Effector memory CD8-positive, alpha-beta T cell (primary cell): ENCODE measurements around the gene ATAD2B.
"Not testable (repeated sequence)": the region's sequence is repeated elsewhere in the genome, so short reads cannot be mapped to it uniquely, and the experiment has no call there.

Source experiments
- ATAC-seq: fragments of 150-1000 bp; cut with Tn5 transposase; replicated peaks from 2 replicates; pipeline ENCODE4 v1.10.0; 2021; ENCODE audit warnings: mild to moderate bottlenecking, moderate library complexity
- DNase-seq, 3 experiments: peaks; one replicate each; pipeline ENCODE4 v3.0.0; 2021
- H3K27ac Mint-ChIP-seq, 2 donors: one replicate each; pipeline ENCODE4 v1.8.0; 2022; ENCODE audit warnings: mild to moderate bottlenecking in 2 of 2, mixed read lengths in 2 of 2, moderate library complexity in 2 of 2
- H3K27me3 Mint-ChIP-seq, 2 donors: one replicate each; pipeline ENCODE4 v1.8.0; 2022; ENCODE audit warnings: mixed read lengths in 2 of 2
- H3K36me3 Mint-ChIP-seq: one replicate; pipeline ENCODE4 v1.8.0; 2022; ENCODE audit warnings: mild to moderate bottlenecking, moderate library complexity, mixed read lengths; ENCODE audit not compliant: insufficient read depth
- H3K4me1 Mint-ChIP-seq, 2 donors: one replicate each; pipeline ENCODE4 v1.8.0; 2022; ENCODE audit warnings: low read depth in 2 of 2, mixed read lengths in 2 of 2
- H3K4me3 Mint-ChIP-seq, 2 donors: one replicate each; pipeline ENCODE4 v1.8.0; 2022; ENCODE audit warnings: mild to moderate bottlenecking in 2 of 2, mixed read lengths in 2 of 2, moderate library complexity in 2 of 2
- H3K9me3 Mint-ChIP-seq, 2 donors: one replicate each; pipeline ENCODE4 v1.8.0; 2022; ENCODE audit warnings: mixed read lengths in 2 of 2
- total RNA-seq, 9 experiments: gene quantifications; one replicate each; lab custom pipeline; 2026; lab: John Stamatoyannopoulos, UW

The ATAD2B gene
- total RNA-seq: 45.2 to 168 (median 93.0) reads per million in 9 experiments

- Mint-ChIP-seq H3K4me3 (peak within 1 kb of the TSS; percentile 96 to 98), H3K36me3 (peaks cover 41% of the 10 kb centered on the region), H3K4me1 (peaks cover 29 to 46% of the 10 kb centered on the region in 2 donors)
Observed at GRCh38 chr2:23926750-23927571, at the start of gene ATAD2B. ATAD2B (minus strand) TSS chr2:23927123; CDS start chr2:23926770, 353 bp downstream.

GRCh38 chr2:23967846-23968245, 40.9 kb upstream of the ATAD2B start:
- H3K4me1 Mint-ChIP-seq: no peaks in the 10 kb centered on the region
- H3K36me3 Mint-ChIP-seq: peaks cover 9% of the 10 kb centered on the region
- no peak for DNase-seq
- no peak overlapping the region for H3K4me3 Mint-ChIP-seq
- ATAC-seq: no peak
- H3K27me3 Mint-ChIP-seq: no peaks in the 10 kb centered on the region
- no peaks in the 10 kb centered on the region for H3K9me3 Mint-ChIP-seq
- no peak overlapping the region for H3K27ac Mint-ChIP-seq

More at GRCh38 chr2:23926750-23927571, at the start of gene ATAD2B:
- Mint-ChIP-seq H3K9me3 (no peaks in the 10 kb centered on the region), H3K27ac (peak within 1 kb of the TSS; percentile 99 to 100), H3K27me3 (no peaks in the 10 kb centered on the region)
- peak; percentile 91 to 95 (median 95) for DNase-seq
- peak; percentile 77 for ATAC-seq

DNA sequence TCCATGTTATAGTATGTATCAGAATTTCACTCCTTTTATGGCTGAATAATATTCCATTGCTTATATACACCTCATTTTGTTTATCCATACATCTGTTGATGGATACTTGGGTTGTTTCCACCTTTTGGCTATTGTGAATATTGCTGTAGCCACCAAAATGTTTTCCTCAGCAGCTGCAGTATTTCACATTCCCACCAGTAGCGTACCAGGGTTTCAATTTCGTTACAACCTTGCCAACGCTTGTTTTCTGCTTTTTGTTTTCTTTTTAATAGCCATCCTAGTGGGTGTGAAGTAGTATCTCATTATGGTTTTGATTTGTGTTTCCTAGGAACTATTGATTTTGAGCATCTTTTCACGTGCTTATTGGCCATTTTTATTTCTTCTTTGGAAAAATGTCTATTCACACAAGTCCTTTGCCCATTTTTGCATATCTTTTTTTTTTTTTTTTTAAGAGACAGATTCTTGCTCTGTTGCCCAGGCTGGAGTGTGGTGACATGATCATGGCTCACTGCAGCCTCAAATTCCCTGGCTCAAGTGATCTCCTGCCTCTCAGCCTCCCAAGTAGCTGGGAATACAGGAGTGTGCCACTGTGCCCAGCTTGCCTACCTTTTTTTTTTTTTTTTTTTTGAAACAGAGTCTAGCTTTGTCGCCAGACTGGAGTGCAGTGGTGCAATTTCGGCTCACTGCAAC, 27.5 kb upstream of the ATAD2B start:
- H3K4me1 Mint-ChIP-seq: peaks cover 4 to 14% of the 10 kb centered on the region in 2 donors
- no peaks in the 10 kb centered on the region for H3K9me3 Mint-ChIP-seq
- no peaks in the 10 kb centered on the region for H3K27me3 Mint-ChIP-seq
- no peak for DNase-seq
- H3K36me3 Mint-ChIP-seq: peaks cover 3% of the 10 kb centered on the region
- no peak for ATAC-seq
- no peak overlapping the region for H3K4me3 Mint-ChIP-seq
- H3K27ac Mint-ChIP-seq: peak overlapping the region in 1 of 2 donors; percentile 67

GRCh38 chr2:23953625-23954024, 26.7 kb upstream of the ATAD2B start:
- peaks cover 4 to 14% of the 10 kb centered on the region in 2 donors for H3K4me1 Mint-ChIP-seq
- DNase-seq (no peak), ATAC-seq (no peak)
- H3K4me3 Mint-ChIP-seq: no peak overlapping the region
- no peaks in the 10 kb centered on the region for H3K27me3 Mint-ChIP-seq
- H3K27ac Mint-ChIP-seq: no peak overlapping the region
- H3K36me3 Mint-ChIP-seq: no peaks in the 10 kb centered on the region
- H3K9me3 Mint-ChIP-seq: no peaks in the 10 kb centered on the region

DNA sequence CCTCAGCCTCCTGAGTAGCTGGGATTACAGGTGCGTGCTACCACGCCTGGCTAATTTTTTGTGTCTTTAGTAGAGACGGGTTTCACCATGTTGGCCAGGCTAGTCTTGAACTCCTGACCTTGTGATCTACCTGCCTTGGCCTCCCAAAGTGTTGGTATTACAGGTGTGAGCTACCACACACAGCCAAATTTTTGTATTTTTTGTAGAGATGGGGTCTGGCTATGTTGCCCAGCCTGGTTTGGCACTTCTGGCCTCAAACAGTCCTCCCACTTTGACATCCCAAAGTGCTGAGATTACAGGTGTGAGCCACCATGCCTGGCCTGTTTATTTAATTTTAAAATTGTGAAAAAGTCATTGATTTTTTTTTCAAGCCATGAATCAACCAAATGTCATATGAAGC, 25.6 kb upstream of the ATAD2B start:
- not testable (repeated sequence) for H3K36me3 Mint-ChIP-seq, H3K27ac Mint-ChIP-seq, H3K9me3 Mint-ChIP-seq, H3K27me3 Mint-ChIP-seq, DNase-seq, H3K4me3 Mint-ChIP-seq, ATAC-seq
- H3K4me1 Mint-ChIP-seq: peaks cover 4 to 14% of the 10 kb centered on the region in 2 donors

DNA sequence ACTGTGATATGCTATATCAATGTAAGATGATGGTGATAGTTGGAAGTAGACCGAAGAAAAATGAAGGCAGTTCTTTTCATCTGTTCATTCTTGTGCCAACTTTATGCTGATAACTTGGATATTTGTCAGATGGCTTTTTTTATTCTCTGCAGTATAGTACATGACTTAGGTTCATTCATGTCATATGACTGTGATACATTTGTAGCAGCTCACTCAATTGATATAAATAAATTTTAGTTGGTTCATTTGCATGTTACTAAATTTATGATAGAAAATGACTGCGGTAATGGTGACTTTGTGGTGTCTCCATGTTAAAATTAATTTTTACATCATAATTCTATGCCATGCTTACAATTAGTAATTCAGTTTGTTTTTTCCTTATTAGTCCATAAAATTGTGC, 20.4 kb upstream of the ATAD2B start:
- no peak overlapping the region for H3K4me3 Mint-ChIP-seq
- no peaks in the 10 kb centered on the region for H3K36me3 Mint-ChIP-seq
- no peak overlapping the region for H3K27ac Mint-ChIP-seq
- ATAC-seq (no peak), DNase-seq (no peak)
- no peaks in the 10 kb centered on the region for H3K9me3 Mint-ChIP-seq
- peaks cover 2 to 13% of the 10 kb centered on the region in 2 donors for H3K4me1 Mint-ChIP-seq
- H3K27me3 Mint-ChIP-seq: no peaks in the 10 kb centered on the region

DNA sequence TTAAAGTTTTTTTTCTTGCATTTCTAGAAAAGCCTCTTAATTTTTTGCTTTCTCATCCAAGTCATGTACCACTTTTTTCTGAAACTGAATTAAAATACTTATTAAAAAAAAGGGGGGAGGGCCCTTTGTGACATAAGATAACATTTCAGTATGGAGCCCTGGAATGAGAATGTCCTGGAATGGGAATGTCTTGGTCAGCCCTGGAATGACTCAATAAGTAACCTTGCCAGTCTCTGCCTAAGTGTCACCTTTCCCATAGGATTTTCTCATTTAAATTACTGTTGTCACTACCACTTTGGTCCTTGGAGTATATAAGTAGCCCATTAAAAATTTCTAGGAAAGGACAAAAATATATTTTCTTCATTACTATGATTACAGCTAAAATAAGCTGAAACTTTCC, 18.1 kb upstream of the ATAD2B start:
- Mint-ChIP-seq H3K27me3 (no peaks in the 10 kb centered on the region), H3K36me3 (no peaks in the 10 kb centered on the region), H3K4me1 (peaks cover 7 to 26% of the 10 kb centered on the region in 2 donors), H3K27ac (no peak overlapping the region), H3K9me3 (no peaks in the 10 kb centered on the region), H3K4me3 (no peak overlapping the region)
- DNase-seq: no peak
- no peak for ATAC-seq

- no peak for DNase-seq
- Mint-ChIP-seq H3K27ac (no peak overlapping the region), H3K9me3 (no peaks in the 10 kb centered on the region), H3K36me3 (peaks cover 4% of the 10 kb centered on the region), H3K4me1 (peaks cover 9 to 28% of the 10 kb centered on the region in 2 donors), H3K27me3 (no peaks in the 10 kb centered on the region), H3K4me3 (no peak overlapping the region)
- ATAC-seq: no peak
Observed at GRCh38 chr2:23944527-23944926, 17.6 kb upstream of the ATAD2B start.

- Mint-ChIP-seq H3K4me3 (no peak overlapping the region), H3K27me3 (peaks cover 5 to 7% of the 10 kb centered on the region in 2 donors), H3K4me1 (peaks cover 17 to 36% of the 10 kb centered on the region in 2 donors), H3K27ac (no peak overlapping the region), H3K36me3 (peaks cover 6% of the 10 kb centered on the region), H3K9me3 (no peaks in the 10 kb centered on the region)
- DNase-seq (no peak), ATAC-seq (no peak)
Observed at GRCh38 chr2:23943666-23944065, 16.7 kb upstream of the ATAD2B start.

- DNase-seq (no peak), ATAC-seq (no peak)
- H3K4me3 Mint-ChIP-seq: no peak overlapping the region
- H3K27ac Mint-ChIP-seq: peak overlapping the region; percentile 56 to 72
- no peaks in the 10 kb centered on the region for H3K9me3 Mint-ChIP-seq
- H3K36me3 Mint-ChIP-seq: peaks cover 6% of the 10 kb centered on the region
- peaks cover 17 to 33% of the 10 kb centered on the region in 2 donors for H3K4me1 Mint-ChIP-seq
- H3K27me3 Mint-ChIP-seq: peaks cover 6 to 7% of the 10 kb centered on the region in 2 donors
Observed at GRCh38 chr2:23941644-23942043, 14.7 kb upstream of the ATAD2B start.

DNA sequence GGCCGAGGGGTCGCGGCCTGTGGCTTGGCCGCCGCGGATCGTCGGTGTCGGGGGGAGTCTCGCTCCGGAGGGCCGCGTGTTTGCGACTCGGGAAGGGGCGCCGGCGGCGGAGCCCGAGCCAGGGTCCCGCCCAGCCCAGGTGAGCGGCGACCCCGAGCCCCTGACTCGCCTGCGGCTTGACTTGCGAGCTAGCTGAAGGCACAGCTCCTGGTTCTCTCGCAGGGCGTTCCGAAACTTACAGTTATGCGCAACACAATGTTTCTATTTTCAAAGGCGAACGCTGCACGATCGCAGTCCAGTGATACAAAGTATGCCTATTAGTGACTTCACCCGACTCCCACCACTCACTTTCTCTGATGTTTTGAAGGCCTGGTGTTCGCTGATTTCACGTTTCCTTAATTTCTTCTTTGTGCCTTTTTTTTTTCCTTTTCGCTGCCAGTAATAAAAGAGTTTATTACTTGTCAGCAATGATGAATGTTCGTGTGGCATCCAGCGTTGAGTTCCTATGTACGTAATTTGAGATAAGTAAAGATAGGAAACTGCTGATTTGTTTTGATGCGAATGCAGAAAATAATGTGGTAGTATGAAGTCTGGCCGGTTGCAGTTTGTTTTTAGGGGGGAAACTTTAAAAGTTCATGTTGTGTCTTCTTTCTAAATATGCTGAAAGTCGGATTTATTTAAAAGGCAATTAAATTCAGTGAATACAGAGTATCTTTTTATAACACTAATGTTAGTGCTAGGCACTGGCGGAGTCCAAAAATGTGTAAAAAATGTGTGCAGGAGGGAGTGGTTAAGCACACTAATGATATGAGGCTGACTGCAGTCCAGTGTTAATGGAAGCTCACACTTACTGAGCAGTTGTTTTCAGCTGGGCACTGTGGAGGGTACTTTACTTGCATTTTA, 14.0 kb upstream of the ATAD2B start:
- H3K27ac Mint-ChIP-seq: peak overlapping the region; percentile 56 to 72
- ATAC-seq: peak; percentile 57
- peaks cover 17 to 33% of the 10 kb centered on the region in 2 donors for H3K4me1 Mint-ChIP-seq
- H3K36me3 Mint-ChIP-seq: peaks cover 6% of the 10 kb centered on the region
- H3K4me3 Mint-ChIP-seq: peak overlapping the region; percentile 82 to 93
- DNase-seq: peak in 1 of 3 experiments; percentile 25
- peaks cover 6 to 7% of the 10 kb centered on the region in 2 donors for H3K27me3 Mint-ChIP-seq
- no peaks in the 10 kb centered on the region for H3K9me3 Mint-ChIP-seq

GRCh38 chr2:23939987-23940717, 13.2 kb upstream of the ATAD2B start, which contains the start of gene UBXN2A:
UBXN2A (plus strand) TSS chr2:23940463; CDS start chr2:23958315, 17,852 bp downstream.
- peak; percentile 88 for ATAC-seq
- Mint-ChIP-seq H3K27ac (peak within 1 kb of the TSS; percentile 87 to 91), H3K4me1 (peaks cover 17 to 33% of the 10 kb centered on the region in 2 donors), H3K4me3 (peak within 1 kb of the TSS; percentile 82 to 93), H3K27me3 (peaks cover 6 to 7% of the 10 kb centered on the region in 2 donors), H3K9me3 (no peaks in the 10 kb centered on the region), H3K36me3 (peaks cover 6% of the 10 kb centered on the region)
- peak; percentile 65 to 78 (median 76) for DNase-seq
